ENCODE measurements around the gene MPG. TPM values are rescaled to one million over a fixed set of nuclear protein-coding genes. Genes with fewer than 3 reads are reported as not detected.
"Not testable (repeated sequence)": the region's sequence is repeated elsewhere in the genome, so short reads cannot be mapped to it uniquely, and the experiment has no call there.

MPG gene
- total and polyA plus RNA-seq, 10 donors, result 34.8 to 122 (median 69.9) TPM

- no peak for TF ChIP-seq POLR2AphosphoS5 (IDR thresholded peaks at IDR 0.05)
- TF ChIP-seq POLR2A (IDR thresholded peaks at IDR 0.05), result no peak
- TF ChIP-seq, protein P1, sequence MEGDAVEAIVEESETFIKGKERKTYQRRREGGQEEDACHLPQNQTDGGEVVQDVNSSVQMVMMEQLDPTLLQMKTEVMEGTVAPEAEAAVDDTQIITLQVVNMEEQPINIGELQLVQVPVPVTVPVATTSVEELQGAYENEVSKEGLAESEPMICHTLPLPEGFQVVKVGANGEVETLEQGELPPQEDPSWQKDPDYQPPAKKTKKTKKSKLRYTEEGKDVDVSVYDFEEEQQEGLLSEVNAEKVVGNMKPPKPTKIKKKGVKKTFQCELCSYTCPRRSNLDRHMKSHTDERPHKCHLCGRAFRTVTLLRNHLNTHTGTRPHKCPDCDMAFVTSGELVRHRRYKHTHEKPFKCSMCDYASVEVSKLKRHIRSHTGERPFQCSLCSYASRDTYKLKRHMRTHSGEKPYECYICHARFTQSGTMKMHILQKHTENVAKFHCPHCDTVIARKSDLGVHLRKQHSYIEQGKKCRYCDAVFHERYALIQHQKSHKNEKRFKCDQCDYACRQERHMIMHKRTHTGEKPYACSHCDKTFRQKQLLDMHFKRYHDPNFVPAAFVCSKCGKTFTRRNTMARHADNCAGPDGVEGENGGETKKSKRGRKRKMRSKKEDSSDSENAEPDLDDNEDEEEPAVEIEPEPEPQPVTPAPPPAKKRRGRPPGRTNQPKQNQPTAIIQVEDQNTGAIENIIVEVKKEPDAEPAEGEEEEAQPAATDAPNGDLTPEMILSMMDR (IDR thresholded peaks at IDR 0.05 in 8 of 11, conservative IDR thresholded peaks at IDR 0.05 in 3 of 11), result no peak
- Histone ChIP-seq H3K9me3 (no peaks in the 10 kb centered on the region), H3K4me3 (no peak overlapping the region), H3K27ac (no peak overlapping the region), H3K4me1 (peaks cover 0 to 27% (median 8%) of the 10 kb centered on the region in 6 donors), H3K36me3 (peaks cover 0 to 73% (median 19%) of the 10 kb centered on the region in 6 donors), H3K27me3 (replicated peaks in 1 of 7) (no peaks in the 10 kb centered on the region)
- DNase-seq, result no peak
- intact Hi-C loops (cut with DNase I; ENCODE audit: low total_unique reads), result loop anchor here (5.0 kb wide), 1 partner anchor 63 kb away; the partner anchor contains the start of gene HBQ1
- 84 to 96% (median 88%) methylated on average over 5 of the region's 5 CpGs for WGBS, 5 donors
Observed at GRCh38 chr16:119295-119694, 41.3 kb downstream of the MPG start.

DNA sequence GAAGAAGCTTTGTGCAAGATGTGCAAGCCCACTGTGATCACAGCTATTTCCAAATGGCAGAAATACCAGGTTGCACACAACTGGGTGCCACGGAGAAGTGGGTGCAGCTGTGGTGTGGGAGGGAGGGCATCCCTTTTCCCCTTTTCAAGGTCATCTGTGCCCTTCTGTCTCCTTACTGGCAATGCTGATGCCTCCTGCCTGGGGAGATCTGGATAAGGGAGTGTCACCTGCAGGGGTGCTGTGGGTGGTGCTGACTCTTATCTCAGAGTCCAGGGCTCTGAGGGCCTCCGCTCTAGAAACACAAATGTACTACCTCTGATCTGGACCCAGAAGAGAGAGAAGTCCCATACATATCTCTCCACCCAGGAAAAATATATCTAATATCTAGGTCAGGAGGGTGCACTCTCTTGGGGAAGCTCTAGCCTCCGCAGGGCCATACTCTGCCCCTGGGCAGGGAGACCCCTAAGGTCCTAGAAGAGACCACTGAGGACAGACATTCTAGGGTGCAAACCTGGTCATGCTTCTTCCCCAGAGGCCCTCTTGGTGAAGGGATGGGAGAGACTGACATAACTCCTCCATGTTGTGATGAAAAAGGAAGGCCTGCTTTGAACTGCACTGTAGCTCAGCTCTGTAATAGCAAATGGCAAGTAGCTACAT, 41.9 kb downstream of the MPG start:
- DNase-seq, result no peak
- H3K4me3 ChIP-seq, result no peak overlapping the region
- H3K9me3 ChIP-seq, result no peaks in the 10 kb centered on the region
- H3K36me3 ChIP-seq, result peaks cover 0 to 73% (median 15%) of the 10 kb centered on the region in 6 donors
- WGBS, 5 donors, result 73 to 85% (median 81%) methylated on average over 3 of the region's 3 CpGs
- TF ChIP-seq, protein P1 (IDR thresholded peaks at IDR 0.05 in 8 of 11, conservative IDR thresholded peaks at IDR 0.05 in 3 of 11), result no peak
- TF ChIP-seq POLR2AphosphoS5 (IDR thresholded peaks at IDR 0.05) (no peak), POLR2A (IDR thresholded peaks at IDR 0.05) (no peak)
- peaks cover 0 to 31% (median 8%) of the 10 kb centered on the region in 6 donors for H3K4me1 ChIP-seq
- no peaks in the 10 kb centered on the region for H3K27me3 ChIP-seq (replicated peaks in 1 of 7)
- intact Hi-C loops (cut with DNase I; ENCODE audit: low total_unique reads), result loop anchor here (5.0 kb wide), 1 partner anchor 62 kb away; the partner anchor contains the start of gene HBQ1
- H3K27ac ChIP-seq, result no peak overlapping the region

GRCh38 chr16:120756-121155, 42.7 kb downstream of the MPG start:
- intact Hi-C loops (cut with DNase I; ENCODE audit: low total_unique reads), result no loop called here
- DNase-seq, result no peak
- Histone ChIP-seq H3K4me1 (peaks cover 0 to 31% (median 8%) of the 10 kb centered on the region in 6 donors), H3K9me3 (no peaks in the 10 kb centered on the region), H3K4me3 (no peak overlapping the region), H3K36me3 (peaks cover 0 to 72% (median 12%) of the 10 kb centered on the region in 6 donors), H3K27ac (no peak overlapping the region), H3K27me3 (replicated peaks in 1 of 7) (no peaks in the 10 kb centered on the region)
- no peak for TF ChIP-seq POLR2AphosphoS5 (IDR thresholded peaks at IDR 0.05)
- no peak for TF ChIP-seq POLR2A (IDR thresholded peaks at IDR 0.05)
- TF ChIP-seq, protein P1 (IDR thresholded peaks at IDR 0.05 in 8 of 11, conservative IDR thresholded peaks at IDR 0.05 in 3 of 11), result no peak
- 89 to 96% (median 93%) methylated on average over 2 of the region's 2 CpGs for WGBS, 5 donors

DNA sequence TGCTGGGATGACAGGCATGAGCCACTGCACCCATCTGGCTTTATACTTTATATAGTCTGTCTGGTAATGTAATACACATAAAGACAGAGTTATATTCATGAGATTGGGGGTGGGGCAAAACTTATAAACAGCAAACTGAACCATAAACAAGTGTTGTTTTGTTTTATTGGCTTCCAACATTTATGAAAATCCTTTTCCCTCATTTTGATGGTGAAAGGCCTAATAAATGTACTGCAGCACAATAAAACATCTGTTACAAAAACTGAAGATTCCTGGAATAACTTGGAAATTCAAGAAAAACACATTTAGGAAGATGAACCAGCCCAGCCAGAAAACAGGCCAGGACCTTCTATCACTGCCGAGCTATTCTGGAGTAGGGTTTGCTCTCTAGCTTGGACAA, 44.3 kb downstream of the MPG start:
- no peak for DNase-seq
- TF ChIP-seq POLR2A (IDR thresholded peaks at IDR 0.05) (no peak), POLR2AphosphoS5 (IDR thresholded peaks at IDR 0.05) (no peak)
- TF ChIP-seq, protein P1 (IDR thresholded peaks at IDR 0.05 in 8 of 11, conservative IDR thresholded peaks at IDR 0.05 in 3 of 11), result no peak
- Histone ChIP-seq H3K36me3 (peaks cover 0 to 57% (median 2%) of the 10 kb centered on the region in 6 donors), H3K27me3 (replicated peaks in 1 of 7) (no peaks in the 10 kb centered on the region), H3K27ac (no peak overlapping the region), H3K4me1 (peaks cover 0 to 31% (median 8%) of the 10 kb centered on the region in 6 donors), H3K4me3 (no peak overlapping the region), H3K9me3 (no peaks in the 10 kb centered on the region)
- 87 to 100% (median 94%) methylated on average over 1 of the region's 1 CpG for WGBS, 5 donors
- intact Hi-C loops (cut with DNase I; ENCODE audit: low total_unique reads), result no loop called here

DNA sequence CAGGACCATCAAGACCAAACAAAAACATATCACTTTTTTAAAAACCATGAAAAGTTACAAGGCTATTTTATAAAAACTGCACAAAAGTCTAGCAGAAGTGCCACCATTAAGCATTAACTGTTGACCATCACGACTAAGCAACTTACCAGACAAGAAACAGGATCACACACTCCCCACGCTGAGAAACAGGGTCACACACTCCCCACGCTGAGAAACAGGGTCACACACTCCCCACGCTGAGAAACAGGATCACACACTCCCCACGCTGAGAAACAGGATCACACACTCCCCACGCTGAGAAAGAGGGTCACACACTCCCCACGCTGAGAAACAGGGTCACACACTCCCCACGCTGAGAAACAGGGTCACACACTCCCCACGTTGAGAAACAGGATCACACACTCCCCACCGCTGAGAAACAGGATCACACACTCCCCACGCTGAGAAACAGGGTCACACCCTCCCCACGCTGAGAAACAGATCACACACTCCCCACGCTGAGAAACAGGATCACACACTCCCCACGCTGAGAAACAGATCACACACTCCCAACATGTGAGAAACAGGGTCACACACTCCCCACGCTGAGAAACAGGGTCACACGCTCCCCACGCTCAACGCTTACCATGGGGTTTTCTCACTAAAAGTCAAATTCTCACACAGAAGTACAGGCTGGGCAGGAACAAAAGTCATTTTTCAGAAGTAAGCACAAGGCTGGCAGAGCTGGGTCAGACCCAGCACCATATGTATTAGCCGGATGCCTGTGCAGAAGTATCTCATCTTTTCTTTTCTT, 45.7 kb downstream of the MPG start:
- peaks cover 0 to 21% (median 6%) of the 10 kb centered on the region in 6 donors for H3K4me1 ChIP-seq
- DNase-seq; H3K9me3 ChIP-seq; H3K27me3 ChIP-seq (replicated peaks in 1 of 7); H3K4me3 ChIP-seq; intact Hi-C loops (cut with DNase I; ENCODE audit: low total_unique reads): not testable (repeated sequence)
- H3K27ac ChIP-seq, result peak overlapping the region in 3 of 8 donors; percentile 10 to 38 (median 36)
- H3K36me3 ChIP-seq, result peaks cover 0 to 52% (median 2%) of the 10 kb centered on the region in 6 donors
- WGBS, 5 donors, result 78 to 86% (median 81%) methylated on average over 10 to 19 of the region's 19 CpGs
